GM12872 (cell line): ENCODE data around the gene DCAF6.

Source experiments
- CTCF ChIP-seq: IDR thresholded peaks from 3 replicates; pipeline ENCODE4 v1.5.1; 2011; ENCODE audit warnings: low read depth, mild to moderate bottlenecking, low read length, moderate library complexity; ENCODE audit not compliant: insufficient read depth

Gene DCAF6

GRCh38 chr1:168057921-168058320, 121.4 kb downstream of the DCAF6 start:
- TF ChIP-seq CTCF = no peak

- TF ChIP-seq CTCF = no peak
These were observed 127.7 kb downstream of the DCAF6 start for GRCh38 chr1:168064216-168064615.

GRCh38 chr1:168065506-168065905, 129.0 kb downstream of the DCAF6 start:
- TF ChIP-seq CTCF = no peak

- TF ChIP-seq CTCF = no peak
These were observed 132.9 kb downstream of the DCAF6 start for GRCh38 chr1:168069384-168069783.

- TF ChIP-seq CTCF = no peak
These were observed 143.3 kb downstream of the DCAF6 start for GRCh38 chr1:168079761-168080160.

GRCh38 chr1:168081373-168082007, 145.0 kb downstream of the DCAF6 start:
- no peak for TF ChIP-seq CTCF

- peak; percentile 99 for TF ChIP-seq CTCF
These were observed 145.8 kb downstream of the DCAF6 start for GRCh38 chr1:168082008-168082876.
